GM19397 (cell line): ENCODE results near the gene ENTREP1.
"Not testable (repeated sequence)": the region's sequence is repeated elsewhere in the genome, so short reads cannot be mapped to it uniquely, and the experiment has no call there.

ENCODE experiments used
- ATAC-seq: cut with Tn5 transposase; IDR thresholded peaks from one replicate; pipeline ENCODE4 v1.9.1; 2021; ENCODE audit warnings: mild to moderate bottlenecking, moderate library complexity; ENCODE audit not compliant: unreplicated experiment

The ENTREP1 gene

GRCh38 chr9:69324549-69325401 lies at the start of gene ENTREP1:
Gene ENTREP1 (plus strand): TSS chr9:69325215. CDS start chr9:69325310, 95 bp downstream.
- peak; percentile 63 for ATAC-seq

- no peak for ATAC-seq
Observed at GRCh38 chr9:69276775-69277174, 48.2 kb upstream of the ENTREP1 start.

GRCh38 chr9:69279084-69279731 lies 45.8 kb upstream of the ENTREP1 start:
- peak; percentile 60 for ATAC-seq

- ATAC-seq = no peak
Observed at GRCh38 chr9:69279733-69280132, 45.3 kb upstream of the ENTREP1 start.

GRCh38 chr9:69283003-69283402 lies 42.0 kb upstream of the ENTREP1 start:
- no peak for ATAC-seq

GRCh38 chr9:69292078-69292477 lies 32.9 kb upstream of the ENTREP1 start:
- no peak for ATAC-seq

- no peak for ATAC-seq
Observed at GRCh38 chr9:69293156-69293555, 31.9 kb upstream of the ENTREP1 start.

GRCh38 chr9:69295872-69296552 lies 29.0 kb upstream of the ENTREP1 start:
- ATAC-seq = no peak

GRCh38 chr9:69297300-69297980 lies 27.6 kb upstream of the ENTREP1 start:
- no peak for ATAC-seq

GRCh38 chr9:69299315-69299714 lies 25.7 kb upstream of the ENTREP1 start:
- ATAC-seq = no peak

GRCh38 chr9:69299826-69300225 lies 25.2 kb upstream of the ENTREP1 start:
- no peak for ATAC-seq

- ATAC-seq = no peak
Observed at GRCh38 chr9:69303331-69303730, 21.7 kb upstream of the ENTREP1 start.

GRCh38 chr9:69306895-69307445 lies 18.0 kb upstream of the ENTREP1 start:
- ATAC-seq = not testable (repeated sequence)

GRCh38 chr9:69307446-69308205 lies 17.4 kb upstream of the ENTREP1 start:
- ATAC-seq = no peak

GRCh38 chr9:69308206-69308931 lies 16.6 kb upstream of the ENTREP1 start:
- ATAC-seq = no peak

GRCh38 chr9:69313175-69313574 lies 11.8 kb upstream of the ENTREP1 start:
- no peak for ATAC-seq

- ATAC-seq = no peak
Observed at GRCh38 chr9:69314547-69314946, 10.5 kb upstream of the ENTREP1 start.

- ATAC-seq = no peak
Observed at GRCh38 chr9:69317081-69317480, 7.9 kb upstream of the ENTREP1 start.

GRCh38 chr9:69317894-69318293 lies 7.1 kb upstream of the ENTREP1 start:
- ATAC-seq = peak; percentile 72
